Measurements from ENCODE around the gene RANBP9. TPM values are rescaled to one million over a fixed set of nuclear protein-coding genes. Genes with fewer than 3 reads are reported as not detected.

The RANBP9 gene
- total RNA-seq, 2 experiments from 2014 or later = 53.3 to 56.2 TPM

- POLR2A ChIA-PET = interaction anchor here (0.7 to 1.6 kb wide), 3 partner anchors 9 to 14 kb away, joined by 4 to 5 read pairs (median 4); no protein-coding TSS in a partner anchor
- Mint-ChIP-seq H3K9me3 (no peaks in the 10 kb centered on the region), H3K27me3 (no peaks in the 10 kb centered on the region), H3K36me3 (ENCODE audit: low read depth) (peaks cover 63% of the 10 kb centered on the region), H3K4me3 (no peak overlapping the region), H3K4me1 (ENCODE audit: low read depth) (peaks cover 42% of the 10 kb centered on the region), H3K27ac (peak overlapping the region; percentile 91)
- TF ChIP-seq CTCF (IDR thresholded peaks at IDR 0.05) = no peak
- CTCF ChIA-PET = interaction anchor here (1.7 to 2.4 kb wide), 3 partner anchors 14 to 80 kb away, joined by 4 to 7 read pairs (median 6); partner anchors contain the start of genes NOL7 and SIRT5
- intact Hi-C loops (cut with micrococcal nuclease) = no loop called here
- no peak for ATAC-seq
- no peak for DNase-seq
These were observed 82.0 kb downstream of the RANBP9 start for GRCh38 chr6:13629459-13630116.

- Mint-ChIP-seq H3K9me3 (no peaks in the 10 kb centered on the region), H3K27ac (peak overlapping the region; percentile 77), H3K4me3 (no peak overlapping the region), H3K27me3 (no peaks in the 10 kb centered on the region), H3K36me3 (ENCODE audit: low read depth) (peaks cover 63% of the 10 kb centered on the region), H3K4me1 (ENCODE audit: low read depth) (peaks cover 23% of the 10 kb centered on the region)
- ChIA-PET POLR2A (interaction anchor here (1.3 kb wide), 1 partner anchor 85 kb away, joined by 3 read pairs; no protein-coding TSS in a partner anchor), CTCF (interaction anchor here (0.6 to 2.1 kb wide), 23 partner anchors 9 to 442 kb away, joined by 3 to 27 read pairs (median 4); partner anchors contain the start of gene NOL7)
- peak; percentile 37 for DNase-seq
- TF ChIP-seq CTCF (IDR thresholded peaks at IDR 0.05) = peak; percentile 46
- intact Hi-C loops (cut with micrococcal nuclease) = loop anchor here (5.0 kb wide), 1 partner anchor 77 kb away; no protein-coding TSS in a partner anchor
- ATAC-seq = peak; percentile 85
These were observed 86.8 kb downstream of the RANBP9 start for GRCh38 chr6:13624871-13625288.

- H3K4me3 Mint-ChIP-seq = peak overlapping the region; percentile 99
- H3K9me3 Mint-ChIP-seq = no peaks in the 10 kb centered on the region
- ATAC-seq (no peak), DNase-seq (no peak)
- TF ChIP-seq CTCF (IDR thresholded peaks at IDR 0.05) = no peak
- CTCF ChIA-PET = interaction anchor here (0.9 to 3.2 kb wide), 9 partner anchors 8 to 177 kb away, joined by 3 to 22 read pairs (median 5); partner anchors contain the start of gene SIRT5
- POLR2A ChIA-PET = interaction anchor here (0.8 to 3.7 kb wide), 5 partner anchors 13 to 170 kb away, joined by 3 to 21 read pairs (median 4); partner anchors contain the start of gene SIRT5
- H3K27ac Mint-ChIP-seq = peak overlapping the region; percentile 77
- no peaks in the 10 kb centered on the region for H3K27me3 Mint-ChIP-seq
- peaks cover 29% of the 10 kb centered on the region for H3K4me1 Mint-ChIP-seq (ENCODE audit: low read depth)
- H3K36me3 Mint-ChIP-seq (ENCODE audit: low read depth) = peaks cover 48% of the 10 kb centered on the region
- intact Hi-C loops (cut with micrococcal nuclease) = loop anchor here (10.0 kb wide), 1 partner anchor 148 kb away; no protein-coding TSS in a partner anchor
These were observed 94.6 kb downstream of the RANBP9 start for GRCh38 chr6:13617066-13617465.

GRCh38 chr6:13615792-13616120 is 95.9 kb downstream of the RANBP9 start:
- peaks cover 42% of the 10 kb centered on the region for H3K36me3 Mint-ChIP-seq (ENCODE audit: low read depth)
- POLR2A ChIA-PET = interaction anchor here (0.6 to 3.7 kb wide), 19 partner anchors 11 to 1692 kb away, joined by 3 to 21 read pairs (median 4); partner anchors contain the start of genes RANBP9, SIRT5 and TBC1D7

More at GRCh38 chr6:13615792-13616120, 95.9 kb downstream of the RANBP9 start:
- ATAC-seq = peak; percentile 29
- peaks cover 36% of the 10 kb centered on the region for H3K4me1 Mint-ChIP-seq (ENCODE audit: low read depth)
- H3K9me3 Mint-ChIP-seq = no peaks in the 10 kb centered on the region
- no peak for TF ChIP-seq CTCF (IDR thresholded peaks at IDR 0.05)
- peak overlapping the region; percentile 99 for H3K4me3 Mint-ChIP-seq
- intact Hi-C loops (cut with micrococcal nuclease) = loop anchor here (10.0 kb wide), 1 partner anchor 149 kb away; no protein-coding TSS in a partner anchor
- DNase-seq = peak; percentile 66
- H3K27ac Mint-ChIP-seq = peak overlapping the region; percentile 96
- H3K27me3 Mint-ChIP-seq = no peaks in the 10 kb centered on the region
- CTCF ChIA-PET = interaction anchor here (0.6 to 3.2 kb wide), 37 partner anchors 9 to 451 kb away, joined by 3 to 25 read pairs (median 4); partner anchors contain the start of genes GFOD1, RANBP9, SIRT5 and TBC1D7

Measured in activated CD8-positive, alpha-beta T cell treated with anti-CD3 and anti-CD28 coated beads for 36 hours (primary cell).